Stimulated activated CD4-positive, alpha-beta T cell treated with anti-CD3 and anti-CD28 coated beads, Interleukin-4, amount 100 ng/mL, for 24 hours (primary cell): ENCODE measurements around the gene PACSIN1.

ENCODE experiments used
- DNase-seq: peaks from one replicate; pipeline ENCODE4 v3.0.0-alpha.2; 2020

Gene PACSIN1

DNA sequence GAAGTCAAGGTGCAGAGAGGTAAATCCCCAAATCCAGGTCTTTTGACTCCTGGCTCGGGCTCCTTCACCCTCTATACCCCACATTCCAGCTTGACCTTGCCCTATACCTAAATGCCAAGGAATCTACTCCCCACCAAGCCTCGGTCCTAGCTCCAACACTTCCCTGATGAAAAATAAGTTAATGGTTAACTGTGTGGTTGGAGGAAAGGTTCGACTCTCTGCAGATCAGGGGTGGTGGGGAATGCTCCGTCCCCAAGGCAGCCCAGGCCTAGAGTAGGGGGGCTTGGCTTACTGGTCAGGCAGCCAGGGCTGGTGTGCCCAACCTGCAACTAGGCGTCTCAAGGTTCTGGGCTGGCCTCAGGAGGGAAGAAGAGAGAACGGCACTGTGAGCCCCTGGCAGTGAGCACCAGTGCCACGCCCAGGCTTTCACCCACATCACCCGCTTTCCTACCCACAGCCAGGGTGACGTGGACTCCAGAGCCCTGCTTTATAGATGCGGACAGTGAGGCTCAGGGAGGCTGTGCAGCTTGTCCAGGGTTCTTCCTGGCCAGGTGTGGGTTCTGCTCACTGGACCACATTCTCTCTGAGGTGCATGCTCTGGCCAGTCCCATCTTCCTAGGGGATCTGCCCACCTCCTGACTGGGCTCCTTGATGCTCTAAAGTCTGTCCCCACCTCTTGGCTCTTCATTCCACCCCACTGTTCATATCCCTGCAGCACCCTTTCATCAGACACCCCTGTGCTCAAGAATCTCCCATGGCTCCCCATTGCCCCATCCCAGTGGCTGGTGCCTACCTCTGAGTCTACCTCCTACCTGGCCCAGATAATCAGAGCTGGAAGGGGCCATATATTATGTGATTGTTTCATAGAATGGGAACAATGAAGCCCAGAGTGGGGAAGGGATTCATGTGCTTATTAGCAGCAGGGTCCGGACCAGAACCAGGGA is 82.1 kb downstream of the PACSIN1 start:
- DNase-seq: no peak

DNA sequence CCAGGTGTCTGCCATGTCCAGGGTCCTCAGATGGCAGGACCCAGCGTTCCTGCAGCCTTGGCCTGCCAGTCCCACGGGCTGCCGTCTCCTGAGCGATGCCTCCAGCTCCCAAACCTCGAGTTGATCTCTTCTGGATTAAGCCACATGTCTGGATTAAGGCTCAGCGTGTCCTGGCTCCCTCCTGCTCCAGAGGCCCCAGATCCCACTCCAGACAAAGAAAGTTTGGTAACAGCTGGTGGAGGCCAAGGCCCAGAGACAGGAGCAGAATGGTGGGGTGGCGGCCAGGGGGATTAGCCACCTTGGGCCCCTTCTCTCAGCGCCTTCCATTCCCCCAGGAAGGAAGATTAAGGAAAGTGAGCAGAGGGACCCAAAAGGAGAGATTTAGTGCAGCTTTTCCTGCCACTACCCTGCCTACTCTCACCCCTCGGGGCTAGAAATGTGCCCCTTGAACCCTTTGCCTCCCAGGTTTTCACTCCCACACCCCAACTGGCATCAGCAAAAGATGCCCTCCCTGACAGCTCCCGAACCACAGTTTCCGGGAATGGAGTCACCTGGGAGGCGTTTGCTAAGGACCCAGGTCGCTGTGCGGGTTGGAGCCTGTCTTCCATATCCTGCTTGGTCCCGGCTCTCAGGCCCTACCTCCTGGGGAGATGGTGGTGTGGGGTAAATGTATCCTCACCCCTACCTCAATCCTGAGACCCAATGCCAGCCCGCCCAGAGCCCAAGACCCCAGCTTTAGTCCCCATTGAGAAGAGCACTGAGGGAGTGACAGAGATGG is 83.3 kb downstream of the PACSIN1 start:
- no peak for DNase-seq

DNA sequence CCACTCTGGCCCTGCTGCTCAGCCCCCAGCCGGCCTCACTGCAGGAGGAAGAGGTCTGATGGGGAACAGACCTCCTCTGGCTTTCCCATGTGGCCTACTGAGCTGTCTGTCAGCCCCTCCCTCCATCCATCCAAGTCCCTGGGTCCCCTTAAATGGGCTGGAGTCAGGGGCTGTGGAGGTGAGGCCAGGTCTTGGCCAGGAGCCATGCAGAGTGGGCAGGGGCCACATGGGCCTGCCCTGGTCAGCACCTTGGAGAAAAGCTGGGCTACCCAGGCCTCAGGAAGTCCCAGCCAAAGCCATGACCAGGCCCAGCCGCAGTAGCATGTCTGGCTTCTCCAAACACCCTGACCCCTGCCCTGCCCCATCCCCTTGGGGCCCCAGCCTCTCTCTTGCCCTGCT is 83.9 kb downstream of the PACSIN1 start:
- no peak for DNase-seq

DNA sequence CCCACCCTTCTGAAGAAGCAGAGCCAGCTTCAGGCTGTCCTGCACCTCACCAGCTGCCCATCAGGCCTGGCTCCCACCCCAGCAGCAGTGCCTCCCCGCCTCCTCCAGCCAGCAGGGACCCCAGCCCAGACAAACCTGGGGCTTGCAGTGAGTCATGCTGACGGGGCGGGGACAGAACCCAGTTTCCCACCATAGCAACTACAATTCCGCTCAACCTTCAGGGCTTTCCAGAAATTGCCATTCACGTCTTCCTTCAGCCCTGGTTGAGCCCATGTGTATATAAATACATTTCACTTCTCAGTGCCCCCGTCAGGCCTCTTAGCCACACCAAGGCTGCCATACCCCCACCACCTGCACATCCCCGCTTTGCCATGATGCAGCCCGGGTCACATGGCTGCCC is 85.8 kb downstream of the PACSIN1 start:
- DNase-seq: no peak

DNA sequence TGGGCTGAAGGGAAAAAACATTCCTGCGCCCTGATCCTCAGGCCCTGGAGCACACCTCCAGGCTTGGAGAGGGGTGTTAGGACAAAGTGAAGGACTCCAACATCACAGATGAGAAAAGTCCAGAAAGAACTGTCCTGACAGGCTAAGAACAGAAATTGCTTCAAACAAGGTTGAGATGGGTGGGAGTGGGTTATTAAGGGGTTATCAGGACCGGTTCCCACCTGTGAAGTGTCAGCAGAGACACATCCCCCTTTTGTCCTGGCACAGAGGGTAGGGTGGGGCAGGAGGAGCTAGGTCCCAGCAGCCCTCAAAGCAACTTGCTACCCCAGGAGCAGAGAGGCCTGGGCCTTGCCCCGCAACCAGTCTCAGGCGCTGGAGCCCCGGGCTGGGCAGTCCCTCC is 86.7 kb downstream of the PACSIN1 start:
- no peak for DNase-seq

DNA sequence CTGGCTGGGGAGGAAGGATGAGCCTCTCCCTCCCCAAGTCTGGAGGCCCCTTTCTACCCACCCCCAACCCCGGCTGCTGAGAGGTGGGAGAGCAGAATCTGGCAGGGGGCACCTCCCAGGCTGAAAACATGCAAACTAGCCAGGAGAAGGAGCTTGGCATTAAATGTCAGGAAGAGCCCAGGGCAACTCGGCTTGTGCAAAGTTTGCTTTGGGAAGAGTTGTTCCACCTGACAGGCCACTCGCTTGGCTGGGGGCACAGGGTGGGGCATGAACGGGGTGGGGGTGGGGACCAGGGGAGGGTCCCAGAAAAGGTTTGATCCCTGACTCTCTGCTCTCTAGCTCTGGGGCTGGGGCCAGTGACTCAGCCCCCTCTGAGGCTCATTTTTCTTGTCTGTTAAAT is 87.3 kb downstream of the PACSIN1 start:
- no peak for DNase-seq

DNA sequence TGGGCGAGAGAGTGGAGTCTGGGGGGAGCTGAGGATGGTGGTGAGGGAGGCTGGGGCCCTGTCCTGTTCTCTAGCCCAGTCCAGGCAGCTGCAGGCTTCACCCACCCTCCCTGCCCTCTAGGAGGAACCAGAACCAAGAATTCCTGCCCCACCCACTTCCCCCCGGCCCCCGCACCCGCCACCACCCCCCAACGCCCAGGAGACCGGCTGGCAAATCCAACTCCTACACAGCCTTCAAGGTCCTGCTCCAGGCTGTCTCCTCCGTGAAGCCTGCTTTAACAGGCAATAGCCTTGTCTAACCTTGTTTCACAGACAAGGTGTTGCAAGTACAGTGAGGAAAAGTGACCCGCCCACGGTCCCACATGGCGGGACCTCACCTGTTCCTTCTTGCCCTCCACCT is 87.9 kb downstream of the PACSIN1 start:
- DNase-seq: no peak

DNA sequence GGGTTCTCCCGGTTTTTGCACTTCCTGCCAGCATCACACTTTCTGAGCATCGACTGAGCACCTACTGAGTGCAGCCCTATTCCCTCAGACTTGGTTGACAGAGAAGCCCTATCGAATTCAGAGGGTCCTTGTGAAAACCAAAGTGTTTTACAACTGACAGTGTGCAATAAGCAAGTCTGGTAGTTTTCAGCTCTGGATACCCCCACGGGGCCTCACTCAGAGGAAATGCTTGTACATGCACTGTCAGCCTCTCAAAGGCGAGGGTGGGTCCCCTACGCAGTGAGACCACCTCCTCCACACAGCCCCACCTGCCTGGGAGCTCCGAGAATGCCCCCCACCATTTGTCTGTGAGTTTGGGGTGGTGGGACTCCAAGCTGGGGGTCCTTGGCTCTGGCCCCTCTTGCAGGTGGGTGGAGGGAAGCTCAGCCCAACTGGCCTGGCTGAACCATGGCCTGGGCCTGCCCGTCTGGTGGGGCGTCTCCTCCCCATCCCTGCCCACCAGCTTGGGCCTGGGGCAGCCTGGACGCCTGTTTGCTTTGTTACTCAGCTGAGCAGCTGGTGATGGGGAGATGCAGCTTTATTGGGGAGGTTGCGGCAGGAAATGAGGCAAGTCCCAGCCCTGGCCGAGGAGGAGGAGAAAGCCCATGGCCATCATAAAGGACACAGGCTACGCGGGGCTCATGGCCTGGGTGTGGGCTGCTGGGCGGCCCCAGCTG is 88.6 kb downstream of the PACSIN1 start:
- no peak for DNase-seq

DNA sequence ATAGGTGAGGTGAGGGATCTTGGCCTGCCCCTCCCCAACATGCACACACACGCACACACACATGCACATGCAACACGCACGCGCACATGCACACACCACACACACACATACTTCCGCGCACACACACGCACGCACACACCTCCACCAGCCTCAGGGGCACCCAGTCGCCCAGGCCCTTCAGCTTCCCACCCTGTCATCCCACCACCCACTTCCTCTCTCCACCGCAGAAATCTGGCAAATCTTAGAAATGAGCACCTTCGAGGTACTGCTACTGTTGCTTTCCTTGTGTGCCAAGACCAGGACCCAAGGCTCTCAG is 89.1 kb downstream of the PACSIN1 start:
- no peak for DNase-seq

DNA sequence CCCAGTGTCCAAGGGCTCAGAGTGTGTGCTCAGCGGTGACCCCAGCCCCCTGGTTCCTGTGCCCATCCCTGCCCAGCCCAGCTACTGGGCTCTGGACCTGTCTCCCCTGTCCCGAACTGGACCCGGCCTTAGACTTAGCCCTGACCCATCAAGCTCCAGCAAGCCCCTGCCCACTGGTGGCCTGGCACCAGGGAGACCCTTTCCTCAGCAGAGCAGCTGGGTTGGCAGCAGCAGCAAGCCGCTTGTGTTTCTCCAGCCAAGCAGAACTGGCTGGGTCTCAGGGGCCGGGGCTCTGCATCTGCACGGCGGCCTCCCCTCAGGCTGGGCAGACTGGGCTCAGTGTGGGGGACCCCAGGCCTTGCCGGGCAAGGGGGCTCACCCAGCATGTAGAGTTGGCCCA is 89.5 kb downstream of the PACSIN1 start:
- no peak for DNase-seq

DNA sequence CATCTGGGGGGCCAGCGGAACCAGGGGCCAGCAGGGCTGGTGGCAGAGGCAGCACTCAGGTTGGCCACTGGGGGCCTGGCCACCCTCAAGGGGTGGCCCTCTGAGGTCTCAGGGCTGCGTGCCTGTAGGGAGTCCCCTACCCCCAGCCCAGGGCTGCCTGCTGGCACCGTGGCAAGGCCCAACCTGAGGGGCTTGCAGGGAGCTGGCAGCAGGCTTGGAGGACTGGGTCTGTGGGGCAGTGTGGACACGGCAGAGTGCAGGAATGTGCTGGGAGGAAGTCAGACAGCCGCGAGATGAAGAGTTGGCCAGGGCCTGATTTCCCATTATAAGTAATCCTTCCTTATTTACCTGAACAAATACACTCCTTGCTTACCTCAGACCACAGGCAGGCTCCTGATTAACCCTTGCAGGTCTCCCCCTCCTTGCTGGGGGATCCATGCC is 90.2 kb downstream of the PACSIN1 start, which contains the start of gene SPDEF:
Gene SPDEF, minus strand, starts transcription at position 299 of the 441 bp plus-strand sequence. CDS start 11,874 bp downstream, outside the sequence.
- no peak for DNase-seq

DNA sequence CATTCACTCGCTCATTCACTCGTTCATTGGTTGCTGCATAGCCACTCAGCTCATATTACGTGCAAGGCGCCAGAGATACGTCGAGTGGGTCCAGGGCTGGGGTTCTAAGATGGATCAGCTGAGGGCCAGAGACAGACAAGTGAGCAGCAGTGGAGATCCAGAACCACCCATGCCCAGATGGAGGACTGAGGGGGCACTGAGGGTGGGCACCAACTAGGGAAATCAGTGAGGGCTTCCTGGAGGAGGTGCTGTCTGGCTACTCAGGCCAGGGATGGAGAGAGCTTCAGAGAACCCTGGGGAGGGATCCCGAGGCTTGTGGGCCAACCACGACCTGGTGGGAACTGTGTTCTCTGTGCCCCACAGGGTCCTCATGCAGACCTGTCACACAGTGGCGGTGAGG is 90.6 kb downstream of the PACSIN1 start:
- no peak for DNase-seq

DNA sequence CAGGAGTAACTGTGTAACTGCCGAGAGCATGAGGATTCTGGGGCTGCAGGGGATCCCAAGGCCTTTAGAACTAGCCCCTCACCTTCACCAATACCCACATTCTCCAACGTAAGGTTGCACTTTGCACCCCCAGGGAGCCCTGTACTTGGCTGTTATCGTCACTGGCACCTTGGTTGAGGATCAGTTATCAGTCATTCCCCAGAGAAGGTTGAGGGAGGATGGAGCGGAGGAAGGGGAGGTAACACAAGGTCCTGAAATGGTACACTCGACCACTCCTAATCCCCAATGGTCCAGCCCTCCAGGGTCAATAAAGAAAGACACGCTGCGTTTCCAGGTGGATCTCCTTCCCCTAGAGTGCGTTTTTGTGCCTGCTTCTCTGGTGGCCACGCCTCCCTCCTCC is 91.4 kb downstream of the PACSIN1 start:
- DNase-seq: no peak

DNA sequence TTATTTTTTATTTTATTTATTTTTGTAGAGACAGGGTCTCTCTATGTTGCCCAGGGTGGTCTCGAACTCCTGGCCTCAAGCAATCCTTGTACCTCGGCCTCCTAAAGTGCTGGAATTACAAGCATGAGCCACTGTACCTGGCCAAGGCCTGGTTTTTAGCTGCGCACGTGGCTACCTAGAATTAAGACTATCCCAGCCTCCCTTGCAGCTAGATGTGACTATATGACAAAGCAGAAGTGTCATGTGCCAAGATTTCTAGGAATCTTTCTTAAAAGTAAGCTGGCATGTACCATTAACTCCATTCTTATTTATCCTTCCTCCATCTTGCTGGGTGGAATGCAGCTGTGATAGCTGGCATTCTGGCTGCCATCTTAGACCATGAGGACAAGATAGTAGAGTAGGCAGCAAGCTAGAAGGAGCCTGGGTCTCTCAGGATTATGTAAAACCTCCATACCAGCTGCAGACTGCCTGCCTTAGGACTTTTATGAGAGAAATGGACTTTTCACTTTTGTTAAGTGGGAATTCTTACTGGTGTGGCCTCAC is 92.4 kb downstream of the PACSIN1 start:
- no peak for DNase-seq

DNA sequence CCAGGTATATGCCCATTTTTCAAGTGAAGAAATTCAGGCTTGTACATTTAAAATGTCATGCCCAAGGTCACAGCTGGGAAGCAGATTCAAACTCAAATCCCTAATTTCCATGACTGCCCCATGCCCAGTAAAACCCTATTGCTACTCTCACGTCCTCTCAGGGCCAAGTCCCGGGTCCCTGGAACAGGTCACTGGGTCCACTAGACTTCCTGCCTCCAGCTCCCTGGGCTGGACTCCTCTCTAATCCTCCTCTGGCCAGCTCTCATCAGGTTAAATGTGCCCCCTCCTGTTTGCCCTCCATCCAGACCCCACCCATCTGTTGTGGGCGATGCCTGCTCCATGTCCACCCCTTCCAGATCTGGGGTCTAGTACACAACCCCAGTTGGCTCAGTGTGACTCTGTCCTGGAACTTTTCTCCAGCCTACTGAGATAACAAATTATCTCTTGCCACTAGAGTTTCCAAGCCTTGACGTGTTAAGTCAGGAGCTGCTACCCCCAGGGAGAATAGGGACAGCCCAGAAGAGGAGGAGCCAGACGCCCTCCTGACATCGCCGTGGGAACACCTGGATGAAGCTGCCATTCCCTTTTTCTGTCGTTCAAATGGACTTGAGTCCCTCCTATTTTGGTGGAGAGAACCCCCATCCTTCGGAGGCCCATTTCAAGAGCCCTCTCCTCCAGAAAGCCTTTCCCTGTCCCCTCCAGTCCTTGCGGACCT is 93.9 kb downstream of the PACSIN1 start:
- DNase-seq: no peak

DNA sequence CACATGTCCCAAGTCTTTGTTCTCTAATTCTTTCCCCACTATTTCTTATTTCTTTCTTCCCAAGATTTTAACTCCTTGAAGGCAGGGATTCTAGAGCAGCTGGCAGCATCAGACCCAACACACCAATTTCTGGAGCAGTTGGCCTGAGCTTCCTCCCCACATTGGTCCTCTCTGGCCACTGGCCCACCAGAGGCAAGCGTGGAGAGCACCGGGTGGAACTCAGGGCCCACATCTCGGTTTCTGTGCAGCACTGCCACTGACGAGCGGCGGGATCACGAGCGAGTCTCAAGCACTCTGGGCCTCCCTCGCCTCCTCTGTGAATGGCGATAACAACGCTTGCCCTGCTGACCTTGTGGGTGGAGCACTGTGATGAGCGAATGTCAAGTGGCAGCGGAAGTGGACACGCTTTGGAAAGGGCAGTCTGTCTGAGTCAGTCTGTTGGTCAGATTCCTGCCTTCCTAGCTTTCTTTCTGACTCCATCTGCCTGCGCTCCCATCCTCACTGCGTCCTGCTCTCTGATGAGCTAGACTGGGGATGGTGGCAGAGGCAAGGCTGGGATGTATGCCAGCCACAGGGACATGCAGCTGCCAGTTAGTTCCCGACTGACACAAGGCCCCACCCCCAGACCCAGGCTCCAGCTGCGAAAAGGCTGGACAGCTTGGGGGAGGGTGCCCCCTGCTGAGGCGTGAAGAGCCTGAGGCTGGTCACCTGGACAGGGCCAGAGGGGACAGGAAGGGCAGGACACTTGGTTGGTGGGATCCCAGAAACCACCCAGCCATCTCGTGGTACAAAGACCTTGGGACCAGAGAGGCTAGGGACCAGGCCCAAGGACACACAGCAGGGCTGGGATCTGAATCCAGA is 94.7 kb downstream of the PACSIN1 start:
- no peak for DNase-seq

DNA sequence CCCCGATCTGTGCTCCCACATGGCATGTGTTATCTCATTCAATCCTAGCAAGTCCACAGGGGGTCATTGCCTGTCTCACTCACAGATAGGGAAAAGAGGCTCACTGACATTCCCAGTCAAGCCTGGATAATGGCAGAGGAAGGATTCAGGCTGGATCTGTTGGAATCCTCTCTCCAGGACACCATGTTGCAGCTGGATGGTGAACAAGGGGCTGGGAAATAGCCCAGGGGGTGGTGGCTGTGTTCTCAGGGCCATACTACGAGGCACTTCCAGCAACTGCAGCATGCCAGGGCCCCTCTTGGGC is 95.3 kb downstream of the PACSIN1 start:
- no peak for DNase-seq

DNA sequence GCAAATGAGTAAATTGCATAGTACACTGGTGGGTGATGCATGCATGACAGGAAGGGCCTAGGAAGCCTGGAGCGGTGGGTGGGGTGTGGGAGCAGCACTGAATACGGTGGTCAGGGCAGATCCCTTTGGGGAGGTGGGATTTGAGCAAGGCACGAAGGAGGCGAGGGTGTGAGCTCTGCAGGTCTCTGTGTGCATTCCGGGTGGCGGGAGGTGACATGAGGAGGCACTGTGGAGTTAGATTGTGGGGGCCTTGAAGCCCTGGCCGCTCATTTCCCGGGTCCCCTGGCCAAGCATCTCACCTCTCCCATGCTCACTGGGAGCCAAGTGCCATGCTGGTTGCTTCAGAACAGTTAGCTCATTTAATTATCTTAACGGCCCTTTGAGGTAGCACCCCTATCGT is 96.5 kb downstream of the PACSIN1 start:
- DNase-seq: no peak

DNA sequence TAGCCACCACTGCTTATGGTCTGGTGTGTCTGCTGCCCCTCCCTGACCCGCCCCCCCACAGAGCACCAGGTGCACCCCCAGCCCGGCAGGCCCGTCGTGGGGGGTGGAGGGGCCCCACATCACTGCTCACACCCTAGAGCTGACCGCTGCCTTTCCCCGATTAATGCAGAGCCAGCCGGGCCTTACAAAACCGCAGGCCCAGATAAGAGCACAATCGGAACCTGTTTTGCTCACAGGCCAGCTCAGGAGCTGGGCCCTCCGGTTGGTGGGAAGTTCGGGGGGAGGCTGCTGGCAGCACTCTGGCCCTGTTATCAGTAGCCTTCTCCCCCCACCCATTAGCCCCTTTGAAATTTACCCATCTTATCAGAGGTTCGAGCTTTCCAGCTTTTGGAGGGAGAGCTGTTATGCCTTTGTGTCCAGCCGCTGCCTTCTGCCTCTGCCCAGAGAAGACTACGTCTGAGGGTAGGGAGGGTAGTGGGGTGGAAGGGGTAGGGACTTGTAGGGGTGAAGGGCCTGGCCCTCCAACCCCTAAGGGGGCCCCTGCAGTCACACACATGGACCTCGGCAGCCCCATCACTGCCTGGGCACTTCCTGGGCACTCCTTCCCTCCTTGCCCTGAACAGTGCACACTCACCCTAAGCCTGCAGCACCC is 97.1 kb downstream of the PACSIN1 start:
- no peak for DNase-seq

DNA sequence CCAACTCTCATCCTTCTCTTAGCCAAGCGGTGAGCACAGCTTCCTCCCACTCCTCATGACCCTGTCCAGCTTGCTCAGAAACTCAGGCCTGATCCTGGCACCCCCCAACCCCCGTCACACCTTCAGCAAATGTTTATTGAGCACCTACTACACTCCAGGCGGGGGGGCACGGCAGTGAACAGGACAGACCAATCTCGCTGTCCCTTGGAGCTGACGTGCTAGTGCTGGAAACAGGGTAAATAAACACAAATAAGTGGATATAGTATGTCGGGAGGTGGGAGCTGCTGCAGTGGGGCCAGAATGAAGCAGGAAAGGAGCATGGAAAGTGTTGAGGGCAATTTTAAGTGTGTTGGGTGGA is 97.6 kb downstream of the PACSIN1 start:
- no peak for DNase-seq

DNA sequence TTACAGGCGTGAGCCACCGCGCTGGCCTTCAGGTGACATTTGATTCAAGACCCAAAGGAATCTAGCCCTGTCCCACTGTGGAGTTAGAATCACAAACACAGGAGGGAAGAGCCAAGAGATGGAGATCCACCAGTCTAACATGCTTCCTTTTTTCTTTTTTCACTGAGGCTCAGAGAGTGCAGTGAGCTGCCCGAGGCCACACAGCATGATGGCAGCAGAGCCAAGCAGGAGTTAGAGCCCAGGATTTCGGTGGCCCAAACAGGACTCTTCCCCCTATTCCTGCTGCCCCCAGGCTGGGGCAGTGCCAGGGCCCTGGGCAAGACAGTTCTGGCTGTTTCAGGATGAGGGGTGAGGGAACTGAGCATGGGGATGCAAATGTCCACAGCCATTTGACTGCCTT is 98.3 kb downstream of the PACSIN1 start:
- DNase-seq: no peak
